ENCODE measurements around the gene ATF6B.
A peak's percentile ranks its signal among the peaks of the same experiment; 100 is the strongest.

Gene ATF6B

GRCh38 chr6:32127717-32128592 is at the start of gene ATF6B:
ATF6B (minus strand) TSS chr6:32128246; CDS start chr6:32128207, 39 bp downstream.
- DNase-seq: peak; percentile 100

- peak; percentile 93 for DNase-seq
Measured at GRCh38 chr6:32177183-32177787, 49.2 kb upstream of the ATF6B start.

- DNase-seq: peak; percentile 76
Measured at GRCh38 chr6:32176476-32177182, 48.6 kb upstream of the ATF6B start.

GRCh38 chr6:32175711-32176475 is 47.8 kb upstream of the ATF6B start, which contains the start of gene AGPAT1:
AGPAT1 (minus strand) TSS chr6:32176084; CDS start chr6:32171496, 4,588 bp downstream.
- peak; percentile 90 for DNase-seq

GRCh38 chr6:32175322-32175710 is 47.3 kb upstream of the ATF6B start:
- no peak for DNase-seq

- DNase-seq: no peak
Measured at GRCh38 chr6:32174416-32174815, 46.4 kb upstream of the ATF6B start.

- no peak for DNase-seq
Measured at GRCh38 chr6:32173051-32173727, 45.1 kb upstream of the ATF6B start.

- DNase-seq: no peak
Measured at GRCh38 chr6:32171234-32171633, 43.2 kb upstream of the ATF6B start.

- DNase-seq: no peak
Measured at GRCh38 chr6:32170294-32170693, 42.2 kb upstream of the ATF6B start.

- DNase-seq: no peak
Measured at GRCh38 chr6:32168807-32169591, 41.0 kb upstream of the ATF6B start.

GRCh38 chr6:32168350-32168749 is 40.3 kb upstream of the ATF6B start:
- DNase-seq: no peak

- no peak for DNase-seq
Measured at GRCh38 chr6:32167761-32168262, 39.8 kb upstream of the ATF6B start.

- DNase-seq: no peak
Measured at GRCh38 chr6:32167154-32167760, 39.2 kb upstream of the ATF6B start.

- no peak for DNase-seq
Measured at GRCh38 chr6:32166411-32167061, 38.5 kb upstream of the ATF6B start.

GRCh38 chr6:32164295-32164694 is 36.2 kb upstream of the ATF6B start, which contains the start of gene EGFL8:
EGFL8 (plus strand) TSS chr6:32164595; CDS start chr6:32166166, 1,571 bp downstream.
- DNase-seq: no peak

- DNase-seq: no peak
Measured at GRCh38 chr6:32163559-32164258, 35.7 kb upstream of the ATF6B start.

GRCh38 chr6:32158052-32158451 is 30.0 kb upstream of the ATF6B start:
- no peak for DNase-seq

GRCh38 chr6:32156891-32157290 is 28.8 kb upstream of the ATF6B start:
- DNase-seq: no peak

GRCh38 chr6:32154514-32155161 is 26.6 kb upstream of the ATF6B start:
- peak; percentile 47 for DNase-seq

Data from DMS79 (cell line).